ENCODE data around the gene MUCL3. TPM values are rescaled to one million over a fixed set of nuclear protein-coding genes. Genes with fewer than 3 reads are reported as not detected.
A peak's percentile ranks its signal among the peaks of the same experiment; 100 is the strongest.
"Not testable (repeated sequence)": the region's sequence is repeated elsewhere in the genome, so short reads cannot be mapped to it uniquely, and the experiment has no call there.

Gene MUCL3
- total RNA-seq, 1 experiment from 2014 or later, result 0.15 TPM

DNA sequence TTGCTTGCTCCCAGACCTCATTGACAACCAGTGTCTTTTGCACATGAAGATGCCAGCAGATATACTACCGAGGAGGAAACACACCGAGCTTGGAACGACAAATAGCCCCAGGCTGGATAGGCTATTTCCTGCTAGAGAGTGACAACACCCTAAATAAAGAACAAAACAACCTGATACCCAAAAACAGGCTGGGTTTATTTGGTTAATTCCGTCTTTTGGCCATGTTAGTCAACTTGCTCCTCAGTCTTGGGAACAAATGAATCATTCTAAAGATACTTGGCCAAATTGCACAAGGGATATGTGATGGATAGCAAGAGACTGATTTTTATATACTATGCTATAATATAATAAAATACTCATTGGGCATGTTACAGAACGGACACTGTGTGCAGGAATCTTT is 58.0 kb downstream of the MUCL3 start (continued):
- TF ChIP-seq, protein P1, sequence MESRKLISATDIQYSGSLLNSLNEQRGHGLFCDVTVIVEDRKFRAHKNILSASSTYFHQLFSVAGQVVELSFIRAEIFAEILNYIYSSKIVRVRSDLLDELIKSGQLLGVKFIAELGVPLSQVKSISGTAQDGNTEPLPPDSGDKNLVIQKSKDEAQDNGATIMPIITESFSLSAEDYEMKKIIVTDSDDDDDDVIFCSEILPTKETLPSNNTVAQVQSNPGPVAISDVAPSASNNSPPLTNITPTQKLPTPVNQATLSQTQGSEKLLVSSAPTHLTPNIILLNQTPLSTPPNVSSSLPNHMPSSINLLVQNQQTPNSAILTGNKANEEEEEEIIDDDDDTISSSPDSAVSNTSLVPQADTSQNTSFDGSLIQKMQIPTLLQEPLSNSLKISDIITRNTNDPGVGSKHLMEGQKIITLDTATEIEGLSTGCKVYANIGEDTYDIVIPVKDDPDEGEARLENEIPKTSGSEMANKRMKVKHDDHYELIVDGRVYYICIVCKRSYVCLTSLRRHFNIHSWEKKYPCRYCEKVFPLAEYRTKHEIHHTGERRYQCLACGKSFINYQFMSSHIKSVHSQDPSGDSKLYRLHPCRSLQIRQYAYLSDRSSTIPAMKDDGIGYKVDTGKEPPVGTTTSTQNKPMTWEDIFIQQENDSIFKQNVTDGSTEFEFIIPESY (IDR thresholded peaks at IDR 0.05; ENCODE audit: extremely low read depth, insufficient replicate concordance, low read length), result no peak

DNA sequence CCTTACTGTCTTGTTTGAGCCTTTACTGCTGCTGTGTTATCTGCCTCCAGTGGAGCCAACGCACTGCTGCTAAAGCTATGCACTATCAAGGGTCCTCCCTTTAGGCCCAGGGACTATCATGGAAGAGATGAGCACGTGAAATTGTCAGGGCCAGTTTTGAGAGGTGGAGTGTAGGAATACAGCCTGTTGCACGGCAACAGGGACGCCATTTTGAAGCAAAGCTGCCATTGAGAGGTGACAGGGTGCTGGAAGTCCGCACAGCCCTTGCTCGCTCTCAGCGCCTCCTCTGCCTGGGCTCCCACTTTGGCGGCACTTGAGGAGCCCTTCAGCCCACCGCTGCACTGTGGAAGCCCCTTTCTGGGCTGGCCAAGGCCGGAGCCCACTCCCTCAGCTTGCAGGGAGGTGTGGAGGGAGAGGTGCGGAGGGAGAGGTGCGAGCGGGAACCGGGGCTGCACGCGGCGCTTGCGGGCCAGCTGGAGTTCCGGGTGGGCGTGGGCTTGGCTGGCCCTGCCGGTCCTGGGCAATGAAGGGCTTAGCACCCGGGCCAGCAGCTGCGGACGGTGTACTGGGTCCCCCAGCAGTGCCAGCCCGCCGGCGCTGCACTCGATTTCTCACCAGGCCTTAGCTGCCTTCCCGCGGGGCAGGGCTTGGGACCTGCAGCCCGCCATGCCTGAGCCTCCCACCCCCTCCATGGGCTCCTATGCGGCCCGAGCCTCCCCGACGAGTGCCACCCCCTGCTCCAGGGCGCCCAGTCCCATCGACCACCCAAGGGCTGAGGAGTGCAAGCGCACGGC is 59.5 kb downstream of the MUCL3 start:
- H3K9me3 ChIP-seq (ENCODE audit: control insufficient read depth in 1 of 2, insufficient read depth in 1 of 2, low read depth in 1 of 2, low read length in 2 of 2); H3K79me2 ChIP-seq (ENCODE audit: insufficient read depth, low read length); H3K4me3 ChIP-seq (replicated peaks in 1 of 2; ENCODE audit: low read depth in 1 of 2, low read length in 2 of 2); H3K27ac ChIP-seq (ENCODE audit: low read depth, low read length); H3K27me3 ChIP-seq (ENCODE audit: insufficient read depth, low read length); H3K4me1 ChIP-seq (ENCODE audit: control insufficient read depth in 1 of 2, insufficient read depth in 2 of 2, low read length in 2 of 2); BruUV-seq (replicated peaks); ATAC-seq; DNase-seq (ENCODE audit: low read depth, low spot score); H3K9me2 ChIP-seq (ENCODE audit: insufficient read depth); H2AFZ ChIP-seq (ENCODE audit: low read depth, low read length, poor library complexity, severe bottlenecking); RAD21 ChIA-PET (ENCODE audit: low non-redundant PET in 1 of 2, low total read pairs in 2 of 2, uncharacterized antibody in 2 of 2, unreplicated experiment in 2 of 2); H3K36me3 ChIP-seq (ENCODE audit: control insufficient read depth in 1 of 2, insufficient read depth in 2 of 2, low read length in 2 of 2); H4K20me1 ChIP-seq (ENCODE audit: insufficient read depth); intact Hi-C loops (cut with micrococcal nuclease); H3K9ac ChIP-seq (ENCODE audit: low read length); H3K4me2 ChIP-seq (ENCODE audit: low read length): not testable (repeated sequence)
- ChIA-PET CTCF (interaction anchor here (0.7 kb wide), 1 partner anchor 70 kb away, joined by 3 read pairs; no protein-coding TSS in a partner anchor), POLR2A (interaction anchor here (2.2 kb wide), 1 partner anchor 185 kb away, joined by 6 read pairs; no protein-coding TSS in a partner anchor)

DNA sequence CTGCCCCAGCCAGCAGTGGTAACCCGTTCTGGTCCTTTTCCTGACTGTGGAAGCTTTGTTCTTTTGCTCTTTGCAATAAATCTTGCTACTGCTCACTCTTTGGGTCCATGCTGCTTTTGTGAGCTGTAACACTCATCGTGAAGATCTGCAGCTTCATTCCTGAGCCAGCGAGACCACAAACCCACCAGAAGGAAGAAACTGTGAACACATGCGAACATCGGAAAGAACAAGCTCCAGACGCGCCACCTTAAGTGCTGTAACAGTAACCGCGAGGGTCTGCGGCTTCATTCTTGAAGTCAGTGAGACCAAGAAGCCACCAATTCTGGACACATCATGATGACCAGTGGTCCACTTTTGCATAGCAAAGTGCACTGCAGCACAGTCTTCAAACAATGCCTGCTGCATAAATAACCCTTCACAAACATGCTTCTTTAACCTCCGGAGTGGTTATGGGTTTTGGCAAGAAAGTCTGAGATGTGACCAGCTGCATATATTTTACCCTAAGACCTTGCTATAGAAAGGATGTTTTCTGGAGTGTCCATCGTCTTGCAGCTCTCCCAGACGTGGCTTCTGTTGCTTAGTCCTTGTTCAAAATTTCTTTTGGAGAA is 60.6 kb downstream of the MUCL3 start:
- DNase-seq (ENCODE audit: low read depth, low spot score) (no peak), ATAC-seq (peak; percentile 34; the same call in 1 of the 2 replicates)
- RAD21 ChIA-PET (ENCODE audit: low non-redundant PET in 1 of 2, low total read pairs in 2 of 2, uncharacterized antibody in 2 of 2, unreplicated experiment in 2 of 2), result no interaction called here
- CTCF ChIA-PET, result no interaction called here
- Histone ChIP-seq H3K27ac (ENCODE audit: low read depth, low read length) (no peak overlapping the region), H3K4me3 (replicated peaks in 1 of 2; ENCODE audit: low read depth in 1 of 2, low read length in 2 of 2) (no peak overlapping the region), H3K27me3 (ENCODE audit: insufficient read depth, low read length) (no peaks in the 10 kb centered on the region), H4K20me1 (ENCODE audit: insufficient read depth) (no peaks in the 10 kb centered on the region), H3K36me3 (ENCODE audit: control insufficient read depth in 1 of 2, insufficient read depth in 2 of 2, low read length in 2 of 2) (no peaks in the 10 kb centered on the region), H2AFZ (ENCODE audit: low read depth, low read length, poor library complexity, severe bottlenecking) (no peak overlapping the region), H3K9me3 (ENCODE audit: control insufficient read depth in 1 of 2, insufficient read depth in 1 of 2, low read depth in 1 of 2, low read length in 2 of 2) (no peaks in the 10 kb centered on the region), H3K79me2 (ENCODE audit: insufficient read depth, low read length) (no peaks in the 10 kb centered on the region), H3K9me2 (ENCODE audit: insufficient read depth) (no peaks in the 10 kb centered on the region), H3K4me1 (ENCODE audit: control insufficient read depth in 1 of 2, insufficient read depth in 2 of 2, low read length in 2 of 2) (no peaks in the 10 kb centered on the region), H3K9ac (ENCODE audit: low read length) (no peak overlapping the region), H3K4me2 (ENCODE audit: low read length) (no peak overlapping the region)
- TF ChIP-seq POLR2A (IDR thresholded peaks at IDR 0.05; ENCODE audit: borderline replicate concordance, extremely low read depth, insufficient read depth, insufficient read length) (peak; percentile 87), ELF1 (IDR thresholded peaks at IDR 0.05; ENCODE audit: borderline replicate concordance, low read depth) (no peak)
- POLR2A ChIA-PET, result interaction anchor here (2.2 kb wide), 1 partner anchor 186 kb away, joined by 6 read pairs; no protein-coding TSS in a partner anchor
- intact Hi-C loops (cut with micrococcal nuclease), result no loop called here
- TSS peak; percentile 99 for BruUV-seq (replicated peaks)
